UCSD-AML1 (cell line): ENCODE measurements around the gene PHACTR1.

Source experiments
- DNase-seq: peaks from one replicate; lab custom pipeline; 2025; ENCODE audit not compliant: unreplicated experiment; lab: John Stamatoyannopoulos, UW

The PHACTR1 gene

DNA sequence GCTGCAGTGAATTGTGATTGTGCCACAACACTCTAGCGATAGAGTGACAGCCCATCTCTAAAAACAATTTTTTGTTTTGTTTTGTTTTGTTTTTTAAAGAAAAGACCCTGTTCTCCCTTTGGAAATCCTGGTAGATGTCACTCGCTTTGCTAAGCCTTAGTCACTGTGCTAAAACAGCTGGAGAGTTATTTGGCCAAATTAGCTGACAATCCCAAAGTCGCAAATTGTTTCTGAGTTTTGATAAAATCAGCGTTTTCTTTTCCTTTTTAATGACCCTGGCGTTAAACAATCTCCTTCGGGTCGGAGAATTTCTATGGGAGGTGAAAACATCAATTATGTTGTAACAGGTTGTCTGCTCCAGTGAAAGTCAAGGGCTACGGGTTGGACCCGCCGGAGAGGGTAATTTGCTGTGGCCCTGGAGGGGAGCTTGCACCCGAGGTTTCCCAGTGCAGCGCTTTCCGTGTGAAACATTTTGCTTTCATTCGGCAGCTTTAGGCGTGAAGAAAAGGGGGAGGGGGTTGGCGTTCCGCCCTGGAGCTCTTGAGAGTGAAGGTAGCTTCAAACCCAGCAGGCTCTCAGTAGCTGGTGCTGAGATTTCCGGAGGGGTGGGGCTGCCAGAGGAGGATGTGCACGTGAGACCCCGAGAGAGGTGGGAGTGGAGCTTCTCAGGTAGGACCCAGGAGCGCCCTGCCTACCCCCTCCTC is 296.6 kb downstream of the PHACTR1 start:
- no peak for DNase-seq

DNA sequence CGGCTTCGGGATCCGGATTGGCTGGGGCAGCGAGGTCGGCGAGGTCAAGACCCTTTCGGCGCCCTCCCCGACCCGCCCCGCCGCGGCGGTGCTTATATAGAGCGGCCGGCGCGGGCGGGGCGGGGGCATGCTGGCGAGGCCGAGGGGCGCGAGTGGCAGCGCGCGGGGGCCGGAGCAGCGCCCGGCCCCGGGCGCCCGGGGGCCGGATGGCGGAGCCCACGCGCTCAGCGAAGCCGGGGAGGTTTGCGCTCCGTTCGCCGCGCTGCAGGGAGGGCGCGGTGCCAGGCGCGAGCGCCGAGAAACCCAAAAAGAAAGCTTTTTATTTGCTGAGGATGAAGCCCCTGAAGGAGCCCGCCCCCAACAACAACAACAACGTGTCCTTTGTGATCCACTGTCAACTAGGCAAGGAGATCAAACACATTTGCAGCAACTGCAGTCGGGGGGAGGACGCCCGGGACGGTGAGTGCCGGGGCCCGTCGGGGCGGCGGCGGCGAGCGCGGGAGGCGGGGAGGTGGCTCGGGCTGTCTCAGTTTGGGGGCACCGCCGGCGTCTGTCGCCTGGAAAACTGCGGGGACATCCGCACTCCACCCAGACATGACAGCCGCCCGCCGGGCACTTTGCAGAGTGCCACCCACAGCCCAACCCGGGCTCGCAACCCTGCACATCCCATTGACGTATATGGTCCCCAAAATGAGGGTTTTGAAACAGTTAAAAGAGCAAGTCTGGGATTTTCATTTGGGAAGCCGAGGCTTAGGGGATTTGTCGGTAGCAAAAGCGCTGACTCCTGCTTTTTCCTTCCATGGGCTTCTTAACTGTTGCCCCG is 297.3 kb downstream of the PHACTR1 start:
- no peak for DNase-seq

GRCh38 chr6:13014504-13015378 is 298.2 kb downstream of the PHACTR1 start:
- DNase-seq: no peak

DNA sequence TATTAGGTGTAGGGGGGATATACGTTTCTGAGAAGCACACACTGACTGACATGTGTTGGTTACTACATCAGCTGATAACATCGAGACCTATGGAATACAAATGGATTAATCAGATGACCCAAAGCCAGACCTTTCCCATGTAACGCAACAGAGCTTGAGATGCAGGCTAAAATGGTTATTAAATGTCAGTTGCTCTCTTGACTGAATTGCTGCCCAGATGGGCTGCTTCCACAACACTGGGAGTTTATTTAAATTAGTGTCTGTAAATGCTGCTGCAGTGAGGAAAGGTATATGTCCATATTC is 298.8 kb downstream of the PHACTR1 start:
- no peak for DNase-seq

DNA sequence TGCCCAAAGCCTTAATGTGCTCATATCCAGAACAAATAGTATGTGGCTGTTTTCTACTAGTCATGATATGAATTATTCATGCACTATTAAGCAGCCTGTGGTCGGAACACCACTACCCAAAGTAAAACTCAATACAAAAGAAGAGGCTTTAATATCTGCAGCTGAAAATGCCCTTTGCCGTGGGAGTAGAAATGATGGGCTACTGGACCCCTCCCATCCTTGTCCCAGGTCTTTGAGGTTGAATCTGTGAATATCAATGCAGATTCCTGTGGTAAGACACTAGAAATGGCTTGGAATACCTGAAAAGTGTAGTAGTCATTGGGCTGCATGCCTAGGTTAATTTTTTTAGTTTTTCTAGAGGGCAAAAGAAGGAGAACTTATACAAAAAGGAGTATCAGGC is 308.0 kb downstream of the PHACTR1 start:
- DNase-seq: no peak

DNA sequence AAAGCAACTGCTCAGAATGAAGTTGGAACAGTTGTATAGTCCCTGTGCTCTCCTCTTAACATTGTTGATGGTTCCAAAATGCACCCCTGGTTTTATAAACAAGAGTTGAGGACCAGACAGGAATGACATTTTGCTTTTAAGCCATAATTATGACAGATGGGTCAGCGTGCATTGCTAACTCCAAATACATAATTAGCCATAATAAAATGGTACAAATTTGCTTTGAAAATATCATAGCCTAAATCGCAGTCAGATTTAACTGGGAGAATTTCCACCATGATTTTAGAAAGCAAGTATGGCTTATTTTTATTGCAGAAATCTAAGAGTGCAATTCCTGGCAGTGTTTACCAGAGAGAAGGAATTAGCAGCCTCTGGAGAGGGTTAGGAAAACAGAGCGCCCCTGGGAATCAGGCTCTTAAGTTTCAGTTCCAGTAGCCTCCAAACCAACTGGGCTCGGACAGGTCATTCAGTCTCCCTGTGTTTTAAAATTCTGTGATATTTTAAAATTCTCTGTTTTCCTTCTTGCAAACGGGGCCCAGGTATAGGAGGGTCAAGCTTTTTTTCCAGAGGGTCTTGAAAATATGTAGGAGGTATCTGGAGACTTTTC is 309.4 kb downstream of the PHACTR1 start:
- DNase-seq: no peak

DNA sequence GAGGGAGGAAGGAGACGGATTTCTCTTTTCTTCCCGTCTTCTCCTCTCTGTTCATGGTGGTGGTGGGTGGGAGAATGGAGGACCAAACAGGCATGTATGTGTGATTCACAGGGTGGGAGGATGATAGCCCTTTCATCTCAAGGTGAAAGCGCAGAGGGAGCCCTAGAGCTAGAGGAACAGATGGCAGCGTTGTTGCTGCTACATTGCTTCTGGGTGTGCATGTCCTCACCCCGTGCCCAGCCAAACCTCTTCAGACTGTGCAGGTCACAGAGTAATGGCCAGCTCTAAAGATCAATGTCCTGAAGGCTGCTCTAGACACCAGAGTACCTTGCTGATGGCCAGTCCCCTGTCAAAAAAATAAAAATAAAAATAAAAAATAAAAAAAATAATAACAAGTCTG is 310.0 kb downstream of the PHACTR1 start:
- peak; percentile 28 for DNase-seq

GRCh38 chr6:13027207-13027606 is 310.6 kb downstream of the PHACTR1 start:
- DNase-seq: no peak

DNA sequence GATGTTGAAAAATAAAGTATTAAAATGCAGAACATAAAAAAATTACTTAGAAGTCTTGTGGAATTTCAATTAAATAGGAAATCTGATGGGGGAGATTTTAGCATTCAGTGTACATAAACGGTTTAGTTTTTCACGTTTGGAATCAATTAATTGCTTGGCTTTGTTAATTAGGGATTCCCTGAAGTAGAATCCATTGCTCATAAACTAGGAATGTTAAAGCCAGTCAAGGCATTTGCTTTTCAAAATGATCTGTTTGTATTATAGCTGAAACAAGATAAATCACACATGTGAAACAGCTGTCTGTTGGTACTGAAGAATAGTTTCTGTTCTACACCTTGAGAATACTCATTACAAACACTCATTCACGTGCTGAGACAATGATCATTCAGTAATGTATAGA is 313.8 kb downstream of the PHACTR1 start:
- DNase-seq: no peak

- DNase-seq: no peak
Observed at GRCh38 chr6:13032566-13032965, 316.0 kb downstream of the PHACTR1 start.

GRCh38 chr6:13033145-13033544 is 316.6 kb downstream of the PHACTR1 start:
- DNase-seq: no peak

- DNase-seq: no peak
Observed at GRCh38 chr6:13034316-13034715, 317.7 kb downstream of the PHACTR1 start.

DNA sequence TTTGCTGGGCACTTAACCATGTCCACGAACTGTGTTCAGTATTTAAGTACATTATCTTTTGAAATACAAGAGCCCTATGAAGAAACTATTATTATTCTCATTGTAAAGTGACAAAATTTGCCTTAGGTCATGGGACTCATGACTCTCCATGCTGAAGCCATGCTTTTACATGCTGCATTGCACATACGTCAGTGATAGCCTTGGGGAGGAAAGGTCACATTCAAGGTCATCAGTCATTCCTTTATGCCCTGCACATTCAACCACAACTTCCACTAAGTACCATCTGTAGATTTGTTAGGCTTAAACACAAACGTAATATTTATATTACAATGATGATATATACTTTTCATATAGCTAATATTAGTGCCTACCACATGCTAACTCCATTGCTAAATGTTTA is 319.0 kb downstream of the PHACTR1 start:
- no peak for DNase-seq

DNA sequence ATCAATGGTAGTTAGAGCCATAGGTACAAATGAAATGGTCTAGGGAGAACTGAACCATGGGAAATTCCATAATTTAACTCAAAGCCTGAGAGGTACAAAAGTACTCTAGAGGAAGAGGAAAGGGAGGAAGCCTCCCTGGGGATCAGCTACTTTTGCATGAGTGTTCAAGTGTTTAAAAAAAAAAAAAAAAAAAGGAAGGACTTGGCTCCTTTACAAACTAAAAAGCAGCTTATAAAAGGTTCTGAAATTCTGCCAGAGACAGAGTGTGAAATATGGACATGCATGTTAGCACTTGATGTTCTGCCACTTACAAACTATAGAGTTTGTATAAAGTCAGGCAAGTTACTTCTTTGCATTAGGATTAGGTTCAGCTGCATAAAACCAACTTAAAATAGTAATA is 321.7 kb downstream of the PHACTR1 start:
- DNase-seq: no peak

DNA sequence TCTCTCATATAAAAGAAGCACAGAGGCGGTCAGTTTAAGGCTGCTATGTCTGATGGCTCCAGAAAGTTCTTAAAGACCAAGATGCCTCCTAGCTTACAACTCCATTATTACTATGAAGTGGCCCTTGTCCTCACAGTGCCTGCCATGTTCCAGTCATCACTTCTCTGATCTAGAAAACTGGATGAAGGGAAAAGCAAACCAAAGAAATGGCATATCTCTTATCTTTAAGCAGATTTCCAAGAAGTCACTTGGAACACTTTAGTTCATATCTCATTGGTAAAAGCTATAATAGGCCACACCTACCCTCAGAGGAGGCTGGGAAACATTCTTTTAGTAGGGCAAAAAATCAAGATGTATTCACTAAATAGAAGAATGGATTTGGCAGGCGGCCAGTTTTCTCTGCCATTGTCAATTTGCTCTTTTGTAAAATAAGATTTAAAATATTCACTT is 322.2 kb downstream of the PHACTR1 start:
- no peak for DNase-seq

DNA sequence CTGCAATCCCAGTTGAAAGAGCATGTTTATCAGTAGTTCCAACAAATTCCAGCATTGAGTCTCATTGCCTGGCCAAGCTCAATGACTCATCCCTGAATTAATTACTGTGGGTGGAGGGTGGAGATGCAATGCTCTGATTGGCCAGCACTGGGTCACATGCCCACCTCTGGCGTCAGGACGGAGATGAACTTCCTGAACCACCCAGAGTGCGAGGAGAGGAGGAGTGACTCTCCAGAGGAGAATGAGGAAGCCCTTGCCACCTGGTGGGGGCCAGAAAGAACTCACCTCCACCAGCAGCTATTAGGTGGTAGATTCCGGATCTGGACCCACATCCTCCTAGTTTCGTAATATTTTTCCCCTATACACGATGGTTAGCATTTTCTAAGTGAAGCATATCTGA is 327.8 kb downstream of the PHACTR1 start:
- DNase-seq: no peak

GRCh38 chr6:13044896-13045295 is 328.3 kb downstream of the PHACTR1 start:
- DNase-seq: no peak

GRCh38 chr6:13045676-13046075 is 329.1 kb downstream of the PHACTR1 start:
- no peak for DNase-seq

GRCh38 chr6:13046084-13046483 is 329.5 kb downstream of the PHACTR1 start:
- no peak for DNase-seq

- DNase-seq: no peak
Observed at GRCh38 chr6:13048113-13048512, 331.5 kb downstream of the PHACTR1 start.

DNA sequence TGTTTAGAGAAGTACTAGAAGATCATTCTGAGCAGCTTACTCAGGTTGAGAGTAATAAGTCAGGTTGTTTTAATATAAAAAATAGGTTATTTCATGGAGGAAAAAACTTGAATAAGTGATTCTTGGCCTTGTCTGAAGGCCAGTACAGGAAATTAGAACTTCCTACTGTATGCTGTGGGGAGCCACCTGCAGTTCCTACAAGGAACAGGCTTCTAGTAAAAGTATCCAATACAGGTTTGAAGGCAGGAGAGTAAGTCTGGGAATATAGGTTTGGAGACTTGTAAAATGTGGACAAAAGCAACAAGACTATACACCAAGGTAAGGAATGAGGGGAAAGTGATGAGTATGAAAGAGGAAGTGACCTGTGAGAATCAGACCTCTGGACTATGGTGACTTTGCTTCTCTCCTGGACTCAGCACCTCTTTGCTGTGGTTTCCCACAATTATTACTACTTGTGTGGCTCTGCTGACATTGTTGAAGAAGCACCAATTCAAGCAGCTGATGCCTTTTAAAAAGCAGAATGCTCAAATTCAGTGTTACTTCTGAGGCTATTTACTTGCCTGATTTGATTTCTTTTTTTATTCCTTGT is 333.2 kb downstream of the PHACTR1 start:
- DNase-seq: no peak
